Endodermal cell (in vitro differentiated cells): ENCODE measurements around the gene CCDC122. TPM values are rescaled to one million over a fixed set of nuclear protein-coding genes. Genes with fewer than 3 reads are reported as not detected.

Experiments
- DNase-seq: peaks from one replicate; pipeline ENCODE4 v3.0.0-alpha.2; 2017
- H3K27ac ChIP-seq: 2 replicates; pipeline ENCODE4 v1.5.1; 2013; ENCODE audit warnings: mild to moderate bottlenecking, low read depth, low read length, moderate library complexity
- H3K27me3 ChIP-seq: 2 replicates; pipeline ENCODE4 v1.6.1; 2013; ENCODE audit warnings: mild to moderate bottlenecking, low read length, moderate library complexity; ENCODE audit not compliant: insufficient read depth, control insufficient read depth, poor library complexity, severe bottlenecking
- H3K36me3 ChIP-seq: 2 replicates; pipeline ENCODE4 v1.7.0; 2013; ENCODE audit warnings: mild to moderate bottlenecking, low read length, moderate library complexity; ENCODE audit not compliant: control insufficient read depth, insufficient read depth
- H3K4me1 ChIP-seq: one replicate; pipeline ENCODE4 v1.7.0; 2013; ENCODE audit warnings: low read length; ENCODE audit not compliant: control insufficient read depth, insufficient read depth
- H3K4me3 ChIP-seq: 2 replicates; pipeline ENCODE4 v1.5.1; 2013; ENCODE audit warnings: mild to moderate bottlenecking, low read length, moderate library complexity
- H3K9ac ChIP-seq: 2 replicates; pipeline ENCODE4 v1.6.1; 2013; ENCODE audit warnings: mild to moderate bottlenecking, low read length, moderate library complexity; ENCODE audit not compliant: poor library complexity, severe bottlenecking; ENCODE audit errors: extremely low read depth
- H3K9me3 ChIP-seq: 2 replicates; pipeline ENCODE4 v1.6.1; 2013; ENCODE audit warnings: mild to moderate bottlenecking, low read length, moderate library complexity; ENCODE audit not compliant: control insufficient read depth
- H3K27ac Mint-ChIP-seq: 2 replicates; pipeline ENCODE4 v1.8.0; 2020; ENCODE audit warnings: mixed read lengths
- H3K27me3 Mint-ChIP-seq: 2 replicates; pipeline ENCODE4 v1.8.0; 2021; ENCODE audit warnings: mild to moderate bottlenecking, mixed read lengths; ENCODE audit not compliant: insufficient read depth
- H3K36me3 Mint-ChIP-seq: 2 replicates; pipeline ENCODE4 v1.8.0; 2020; ENCODE audit warnings: low read depth, mixed read lengths
- H3K4me1 Mint-ChIP-seq: 2 replicates; pipeline ENCODE4 v1.8.0; 2020; ENCODE audit warnings: mixed read lengths
- H3K4me3 Mint-ChIP-seq: 2 replicates; pipeline ENCODE4 v1.8.0; 2020; ENCODE audit warnings: mild to moderate bottlenecking, moderate library complexity, mixed read lengths
- H3K9me3 Mint-ChIP-seq: 2 replicates; pipeline ENCODE4 v1.8.0; 2020; ENCODE audit warnings: mild to moderate bottlenecking, mixed read lengths
- CTCF ChIP-seq: fragments of 200-600 bp; sonication (generic); conservative IDR thresholded peaks from 2 replicates; pipeline ENCODE4 v1.5.0; 2021; ENCODE audit warnings: antibody characterized with exemption, mild to moderate bottlenecking
- WGBS, 2 experiments: methylation state at CpG; one replicate each; pipeline versions ENCODE4 v1.1.5 to v1.1.7; 2013; ENCODE audit warnings: missing lambda C conversion rate in 2 of 2, mixed read lengths in 1 of 2; ENCODE audit not compliant: insufficient coverage in 1 of 2, insufficient read length in 1 of 2; 5-methylcytosine and 5-hydroxymethylcytosine counted together
- total RNA-seq, 2 donors: library from RNA; stranded (reverse); fragmentation: NEBNext Ultra II Directional in 1 of 2; extraction: Animal tissue kit (Norgen Biotek cat#: 25700) in 1 of 2; gene quantifications; 2 replicates in 1 of 2; 3 replicates in 1 of 2; pipeline ENCODE4 v1.2.1, GENCODE V29; 2021

The CCDC122 gene
- total RNA-seq, 2 donors from 2014 or later, result 10.2 to 11.5 TPM

- no peaks in the 10 kb centered on the region for H3K4me1 ChIP-seq
- H3K4me1 Mint-ChIP-seq, result no peaks in the 10 kb centered on the region
- H3K36me3 Mint-ChIP-seq, result peaks cover 18% of the 10 kb centered on the region
- no peak overlapping the region for H3K4me3 ChIP-seq
- peaks cover 21% of the 10 kb centered on the region for H3K9me3 ChIP-seq
- H3K27ac ChIP-seq, result no peak overlapping the region
- no peaks in the 10 kb centered on the region for H3K27me3 Mint-ChIP-seq
- 97 to 100% methylated on average over 1 to 2 of the region's 3 CpGs for WGBS, 2 experiments
- H3K36me3 ChIP-seq, result no peaks in the 10 kb centered on the region
- no peak for DNase-seq
- no peak for TF ChIP-seq CTCF
- H3K27ac Mint-ChIP-seq, result no peak overlapping the region
- H3K9ac ChIP-seq, result no peak overlapping the region
- H3K4me3 Mint-ChIP-seq, result no peak overlapping the region
- H3K27me3 ChIP-seq, result no peaks in the 10 kb centered on the region
- H3K9me3 Mint-ChIP-seq, result peaks cover 21% of the 10 kb centered on the region
These were observed 32.9 kb downstream of the CCDC122 start for GRCh38 chr13:43846496-43847158.

- H3K4me1 ChIP-seq, result no peaks in the 10 kb centered on the region
- H3K27me3 ChIP-seq, result no peaks in the 10 kb centered on the region
- Mint-ChIP-seq H3K4me3 (no peak overlapping the region), H3K9me3 (peaks cover 11% of the 10 kb centered on the region), H3K27ac (no peak overlapping the region), H3K4me1 (no peaks in the 10 kb centered on the region), H3K36me3 (peaks cover 5% of the 10 kb centered on the region), H3K27me3 (no peaks in the 10 kb centered on the region)
- no peak overlapping the region for H3K4me3 ChIP-seq
- no peak overlapping the region for H3K9ac ChIP-seq
- H3K9me3 ChIP-seq, result no peaks in the 10 kb centered on the region
- H3K36me3 ChIP-seq, result no peaks in the 10 kb centered on the region
- 80 to 87% methylated on average over 1 to 4 of the region's 4 CpGs for WGBS, 2 experiments
- no peak overlapping the region for H3K27ac ChIP-seq
- DNase-seq, result no peak
- no peak for TF ChIP-seq CTCF
These were observed 40.6 kb downstream of the CCDC122 start for GRCh38 chr13:43838909-43839308.

GRCh38 chr13:43835701-43836100, 43.8 kb downstream of the CCDC122 start:
- H3K36me3 ChIP-seq, result no peaks in the 10 kb centered on the region
- H3K27ac Mint-ChIP-seq, result no peak overlapping the region
- no peak overlapping the region for H3K9ac ChIP-seq
- H3K27me3 Mint-ChIP-seq, result no peaks in the 10 kb centered on the region
- H3K27me3 ChIP-seq, result no peaks in the 10 kb centered on the region
- no peak for TF ChIP-seq CTCF
- no peak overlapping the region for H3K27ac ChIP-seq
- DNase-seq, result no peak
- no peaks in the 10 kb centered on the region for H3K36me3 Mint-ChIP-seq
- H3K9me3 Mint-ChIP-seq, result peaks cover under 1% of the 10 kb centered on the region
- no peak overlapping the region for H3K4me3 Mint-ChIP-seq
- no peak overlapping the region for H3K4me3 ChIP-seq
- no peaks in the 10 kb centered on the region for H3K9me3 ChIP-seq
- no peaks in the 10 kb centered on the region for H3K4me1 ChIP-seq
- 78% methylated on average over 1 of the region's 2 CpGs; no CpG with 5 or more reads in 1 of the 2 experiments for WGBS, 2 experiments
- H3K4me1 Mint-ChIP-seq, result no peaks in the 10 kb centered on the region
